Endothelial cell of umbilical vein (primary cell): ENCODE results near the gene NFKB2.

Experiments used
- CTCF ChIP-seq, 2 donors: IDR thresholded peaks; 1 replicate in 1 of 2; 2 replicates in 1 of 2; pipeline ENCODE4 v1.5.1; 2011; ENCODE audit warnings: low read length in 2 of 2, mild to moderate bottlenecking in 2 of 2, moderate library complexity in 2 of 2, control low read depth in 1 of 2, inconsistent platforms in 1 of 2, low read depth in 1 of 2; ENCODE audit not compliant: insufficient read depth in 1 of 2; ENCODE audit errors: extremely low read depth in 1 of 2
- EZH2 ChIP-seq: IDR thresholded peaks from 2 replicates; pipeline ENCODE4 v1.6.1; 2012; ENCODE audit warnings: borderline replicate concordance, low read depth, mild to moderate bottlenecking, moderate library complexity, low read length, inconsistent platforms; ENCODE audit not compliant: severe bottlenecking
- FOS ChIP-seq: IDR thresholded peaks from 2 replicates; pipeline ENCODE4 v1.6.1; 2011; ENCODE audit warnings: mild to moderate bottlenecking, low read length, moderate library complexity, borderline replicate concordance; ENCODE audit not compliant: insufficient read depth
- GATA2 ChIP-seq: IDR thresholded peaks from 2 replicates; pipeline ENCODE4 v1.7.0; 2011; ENCODE audit warnings: low read depth, mild to moderate bottlenecking, moderate library complexity, mixed read lengths, low read length; ENCODE audit not compliant: insufficient read length, insufficient read depth
- JUN ChIP-seq: IDR thresholded peaks from 2 replicates; pipeline ENCODE4 v1.6.1; 2011; ENCODE audit warnings: borderline replicate concordance, low read depth; ENCODE audit not compliant: insufficient read length, insufficient read depth
- MAX ChIP-seq: IDR thresholded peaks from 2 replicates; pipeline ENCODE4 v1.6.1; 2011; ENCODE audit not compliant: insufficient read depth, insufficient read length
- MYC ChIP-seq: IDR thresholded peaks from one replicate; pipeline ENCODE4 v1.6.1; 2011; ENCODE audit warnings: mild to moderate bottlenecking, low read depth, low read length
- POLR2A ChIP-seq: IDR thresholded peaks from 2 replicates; pipeline ENCODE4 v1.6.1; 2012; ENCODE audit warnings: low read depth, mild to moderate bottlenecking, control low read depth, low read length
- POLR2AphosphoS5 ChIP-seq: IDR thresholded peaks from 2 replicates; pipeline ENCODE4 v1.6.1; 2012; ENCODE audit warnings: low read depth, mild to moderate bottlenecking, control low read depth, low read length, moderate library complexity; ENCODE audit not compliant: insufficient read depth

- TF ChIP-seq CTCF (IDR thresholded peaks at IDR 0.05; ENCODE audit: extremely low read depth in 1 of 2, insufficient read depth in 1 of 2, low read depth in 1 of 2, low read length in 2 of 2) (no peak), MYC (no peak), POLR2AphosphoS5 (no peak), EZH2 (peak; percentile 80), POLR2A (no peak), MAX (no peak), FOS (no peak), JUN (no peak), GATA2 (no peak)
Observed at GRCh38 chr10:102409604-102410428, 14.3 kb downstream of the NFKB2 start.
